Endometrial microvascular endothelial cells (primary cell): Measurements from ENCODE around the gene PPP4R4. TPM values are rescaled to one million over a fixed set of nuclear protein-coding genes. Genes with fewer than 3 reads are reported as not detected.
"Not testable (repeated sequence)": the region's sequence is repeated elsewhere in the genome, so short reads cannot be mapped to it uniquely, and the experiment has no call there.

Source experiments
- in situ Hi-C: cut with HindIII; loops from 2 replicates; pipeline ENCODE4 v1.10.0; 2017; ENCODE audit warnings: low sequenced_read_pairs, low pct_unique_long_range_greater_than_20kb; ENCODE audit errors: inconsistent ontology term
- total RNA-seq: library from RNA; depleted of rRNA; stranded (reverse); fragments of >200 nt; gene quantifications from one replicate; pipeline ENCODE4 v1.2.3, GENCODE V29; 2015; ENCODE audit errors: inconsistent ontology term

Gene PPP4R4
- total RNA-seq, 1 donor from 2014 or later, result not detected

- in situ Hi-C loops, result no loop called here
These were observed 485 bp downstream of the PPP4R4 start for GRCh38 chr14:94174604-94175010.

GRCh38 chr14:94175011-94175745 lies 1.1 kb downstream of the PPP4R4 start:
- in situ Hi-C loops, result no loop called here

- in situ Hi-C loops, result no loop called here
These were observed 1.6 kb downstream of the PPP4R4 start for GRCh38 chr14:94175747-94176146.

- in situ Hi-C loops, result no loop called here
These were observed 2.7 kb downstream of the PPP4R4 start for GRCh38 chr14:94176808-94177207.

GRCh38 chr14:94177806-94178205 lies 3.7 kb downstream of the PPP4R4 start:
- in situ Hi-C loops, result no loop called here

- in situ Hi-C loops, result no loop called here
These were observed 5.1 kb downstream of the PPP4R4 start for GRCh38 chr14:94179244-94179643.

GRCh38 chr14:94180655-94181271 lies 6.6 kb downstream of the PPP4R4 start:
- in situ Hi-C loops, result no loop called here

- in situ Hi-C loops, result no loop called here
These were observed 7.7 kb downstream of the PPP4R4 start for GRCh38 chr14:94181835-94182234.

GRCh38 chr14:94192536-94192935 lies 18.4 kb downstream of the PPP4R4 start:
- in situ Hi-C loops, result no loop called here

- in situ Hi-C loops, result no loop called here
These were observed 19.7 kb downstream of the PPP4R4 start for GRCh38 chr14:94193776-94194175.

GRCh38 chr14:94196057-94196456 lies 21.9 kb downstream of the PPP4R4 start:
- in situ Hi-C loops, result no loop called here

GRCh38 chr14:94203473-94204210 lies 29.5 kb downstream of the PPP4R4 start:
- in situ Hi-C loops, result no loop called here

GRCh38 chr14:94213021-94213420 lies 38.9 kb downstream of the PPP4R4 start:
- in situ Hi-C loops, result no loop called here

GRCh38 chr14:94213741-94214140 lies 39.6 kb downstream of the PPP4R4 start:
- in situ Hi-C loops, result no loop called here

GRCh38 chr14:94217116-94217515 lies 43.0 kb downstream of the PPP4R4 start:
- in situ Hi-C loops, result no loop called here

- in situ Hi-C loops, result not testable (repeated sequence)
These were observed 44.2 kb downstream of the PPP4R4 start for GRCh38 chr14:94218198-94218886.

- in situ Hi-C loops, result no loop called here
These were observed 49.9 kb downstream of the PPP4R4 start for GRCh38 chr14:94224040-94224439.

GRCh38 chr14:94225460-94226378 lies 51.6 kb downstream of the PPP4R4 start:
- in situ Hi-C loops, result no loop called here
